H1 (cell line): ENCODE data around the gene TP53BP2. TPM values are rescaled to one million over a fixed set of nuclear protein-coding genes. Genes with fewer than 3 reads are reported as not detected.

ENCODE experiments used
- CTCF ChIA-PET: fragments of 300-600 bp; sonication (Branson Sonifier 250); formaldehyde crosslinking; loops from one replicate; lab custom pipeline; 2021; ENCODE audit not compliant: partially characterized antibody; lab: Charles Lee
- POLR2A ChIA-PET: fragments of 300-600 bp; sonication (Branson Sonifier 250); formaldehyde crosslinking; loops from one replicate; lab custom pipeline; 2021; ENCODE audit warnings: inconsistent platforms; ENCODE audit not compliant: partially characterized antibody; lab: Charles Lee
- DNase-seq, 2 experiments: peaks; one replicate each; pipeline versions ENCODE4 v3.0.0 to v3.0.0-alpha.2; 2010 to 2022; ENCODE audit warnings: low spot score in 2 of 2, low read depth in 1 of 2, mixed read lengths in 1 of 2
- FAIRE-seq: peaks from 2 replicates; lab custom pipeline; 2011; peaks lifted over from hg19 to GRCh38; lab: Jason Lieb, UNC
- H2AFZ ChIP-seq: 2 replicates; pipeline ENCODE4 v1.8.1; 2012; ENCODE audit warnings: low read length, inconsistent platforms
- H2AK5ac ChIP-seq: 2 replicates; pipeline ENCODE4 v1.6.1; 2013; ENCODE audit warnings: low read depth, low read length
- H2BK120ac ChIP-seq: replicated peaks from 2 replicates; pipeline ENCODE3; 2013; ENCODE audit warnings: low read depth, low read length, inconsistent platforms
- H2BK12ac ChIP-seq: 2 replicates; pipeline ENCODE4 v1.6.1; 2013; ENCODE audit warnings: low read depth, low read length
- H2BK15ac ChIP-seq: 2 replicates; pipeline ENCODE4 v1.6.1; 2013; ENCODE audit warnings: low read length
- H2BK20ac ChIP-seq: 2 replicates; pipeline ENCODE4 v1.6.1; 2013; ENCODE audit warnings: low read length
- H2BK5ac ChIP-seq: 2 replicates; pipeline ENCODE4 v1.6.1; 2013; ENCODE audit warnings: low read depth, low read length
- H3K14ac ChIP-seq: 2 replicates; pipeline ENCODE4 v1.6.1; 2013; ENCODE audit warnings: inconsistent platforms; ENCODE audit not compliant: insufficient read length
- H3K18ac ChIP-seq: 2 replicates; pipeline ENCODE4 v1.6.1; 2013; ENCODE audit warnings: low read length; ENCODE audit errors: extremely low read depth
- H3K23ac ChIP-seq: 2 replicates; pipeline ENCODE4 v1.6.1; 2013; ENCODE audit warnings: inconsistent platforms; ENCODE audit not compliant: insufficient read length
- H3K23me2 ChIP-seq: 2 replicates; pipeline ENCODE4 v1.6.1; 2013; ENCODE audit warnings: low read depth, low read length
- H3K27ac ChIP-seq: 2 replicates; pipeline ENCODE4 v1.6.1; 2011; ENCODE audit warnings: low read depth, low read length, inconsistent platforms
- H3K27me3 ChIP-seq, 4 experiments: replicated peaks in 1 of 4; 1 replicate in 1 of 4; 2 replicates in 3 of 4; pipeline versions ENCODE4 v1.6.1 to v1.8.1; 2011 to 2013; ENCODE audit warnings: low read length in 3 of 4, mild to moderate bottlenecking in 3 of 4, inconsistent platforms in 2 of 4, mixed read lengths in 2 of 4, moderate library complexity in 1 of 4; ENCODE audit not compliant: control insufficient read depth in 3 of 4, insufficient read depth in 3 of 4; ENCODE audit errors: extremely low read depth in 1 of 4
- H3K36me3 ChIP-seq, 4 experiments: 2 replicates each; pipeline versions ENCODE4 v1.6.1 to v1.8.1; 2011 to 2013; ENCODE audit warnings: mild to moderate bottlenecking in 4 of 4, low read length in 3 of 4, moderate library complexity in 2 of 4, control low read depth in 1 of 4, inconsistent platforms in 1 of 4; ENCODE audit not compliant: insufficient read depth in 4 of 4, control insufficient read depth in 2 of 4
- H3K4ac ChIP-seq: replicated peaks from 2 replicates; pipeline ENCODE3; 2013; ENCODE audit warnings: low read length, low read depth, mixed read lengths, inconsistent platforms; ENCODE audit not compliant: insufficient read length
- H3K4me1 ChIP-seq, 4 experiments: replicated peaks in 1 of 4; 1 replicate in 1 of 4; 2 replicates in 3 of 4; pipeline versions ENCODE4 v1.6.1 to v1.8.1; 2011 to 2013; ENCODE audit warnings: low read length in 3 of 4, inconsistent platforms in 2 of 4, mixed read lengths in 1 of 4; ENCODE audit not compliant: insufficient read depth in 4 of 4, control insufficient read depth in 3 of 4
- H3K4me2 ChIP-seq, 2 experiments: 2 replicates each; pipeline versions ENCODE4 v1.6.1 to v1.8.1; 2011 to 2013; ENCODE audit warnings: low read depth in 2 of 2, low read length in 2 of 2, control low read depth in 1 of 2, inconsistent platforms in 1 of 2, mild to moderate bottlenecking in 1 of 2; ENCODE audit not compliant: insufficient read depth in 1 of 2
- H3K4me3 ChIP-seq, 4 experiments: fragments of 200-600, 300-600 bp in 1 of 4; sonication (generic), shearing (Covaris generic), sonication (Bioruptor Twin) in 1 of 4; 2 replicates each; pipeline versions ENCODE4 v1.5.1 to v1.8.1; 2011 to 2016; ENCODE audit warnings: low read length in 4 of 4, low read depth in 3 of 4, control low read depth in 2 of 4, inconsistent platforms in 2 of 4, mild to moderate bottlenecking in 2 of 4, mixed read lengths in 1 of 4, moderate library complexity in 1 of 4; ENCODE audit not compliant: insufficient read depth in 2 of 4; ENCODE audit errors: extremely low read depth in 1 of 4
- H3K56ac ChIP-seq: replicated peaks from 2 replicates; pipeline ENCODE3; 2013; ENCODE audit warnings: low read depth, mild to moderate bottlenecking, mixed read lengths, low read length, inconsistent platforms; ENCODE audit not compliant: insufficient read length
- H3K79me1 ChIP-seq: 2 replicates; pipeline ENCODE4 v1.6.1; 2013; ENCODE audit warnings: low read depth, low read length, control low read depth
- H3K79me2 ChIP-seq, 2 experiments: 2 replicates each; pipeline versions ENCODE4 v1.6.1 to v1.8.1; 2012 to 2013; ENCODE audit warnings: low read length in 2 of 2, mild to moderate bottlenecking in 2 of 2, inconsistent platforms in 1 of 2; ENCODE audit not compliant: insufficient read depth in 2 of 2, control insufficient read depth in 1 of 2
- H3K9ac ChIP-seq, 4 experiments: replicated peaks in 1 of 4; 1 replicate in 1 of 4; 2 replicates in 3 of 4; pipeline versions ENCODE4 v1.6.1 to v1.8.1; 2011 to 2013; ENCODE audit warnings: low read depth in 3 of 4, low read length in 3 of 4, control low read depth in 2 of 4, mild to moderate bottlenecking in 2 of 4, moderate library complexity in 2 of 4, inconsistent platforms in 1 of 4; ENCODE audit errors: extremely low read depth in 1 of 4
- H3K9me3 ChIP-seq, 2 experiments: 2 replicates each; pipeline versions ENCODE4 v1.6.1 to v1.8.1; 2012 to 2013; ENCODE audit warnings: mild to moderate bottlenecking in 2 of 2, moderate library complexity in 2 of 2, control low read depth in 1 of 2, inconsistent platforms in 1 of 2, low read depth in 1 of 2, low read length in 1 of 2, mixed read lengths in 1 of 2; ENCODE audit not compliant: insufficient read depth in 2 of 2
- H4K20me1 ChIP-seq, 2 experiments: replicated peaks in 1 of 2; 2 replicates each; pipeline versions ENCODE3 to v1.8.1; 2011 to 2013; ENCODE audit warnings: inconsistent platforms in 2 of 2, low read length in 2 of 2, mild to moderate bottlenecking in 1 of 2; ENCODE audit not compliant: insufficient read depth in 2 of 2, control insufficient read depth in 1 of 2
- H4K5ac ChIP-seq: 2 replicates; pipeline ENCODE4 v1.6.1; 2013; ENCODE audit warnings: low read length, low read depth, mixed read lengths, inconsistent platforms; ENCODE audit not compliant: insufficient read length
- H4K8ac ChIP-seq: 2 replicates; pipeline ENCODE4 v1.8.0; 2013; ENCODE audit warnings: mild to moderate bottlenecking, moderate library complexity, low read length, inconsistent platforms; ENCODE audit not compliant: insufficient read depth; ENCODE audit errors: extremely low read depth
- H4K91ac ChIP-seq: replicated peaks from 2 replicates; pipeline ENCODE3; 2013; ENCODE audit warnings: low read length, mixed read lengths, inconsistent platforms; ENCODE audit not compliant: insufficient read length
- EP300 ChIP-seq, 2 experiments: IDR thresholded peaks; 1 replicate in 1 of 2; 2 replicates in 1 of 2; pipeline ENCODE4 v1.6.1; 2011 to 2012; ENCODE audit warnings: low read depth in 2 of 2, low read length in 2 of 2, mild to moderate bottlenecking in 2 of 2, borderline replicate concordance in 1 of 2, inconsistent platforms in 1 of 2, moderate library complexity in 1 of 2
- HDAC2 ChIP-seq, 2 experiments: fragments of 300-600 bp in 1 of 2; sonication (generic) in 1 of 2; IDR thresholded peaks; 2 replicates each; pipeline ENCODE4 v1.6.1; 2011 to 2012; ENCODE audit warnings: low read depth in 2 of 2, low read length in 2 of 2, mild to moderate bottlenecking in 2 of 2, moderate library complexity in 2 of 2, borderline replicate concordance in 1 of 2, inconsistent platforms in 1 of 2
- JUN ChIP-seq: IDR thresholded peaks from 2 replicates; pipeline ENCODE4 v1.6.1; 2011; ENCODE audit warnings: low read depth, mild to moderate bottlenecking, improper control_type of control experiment, low read length
- WGBS, 2 experiments: shearing (Covaris generic) in 1 of 2; methylation state at CpG; one replicate each; pipeline versions ENCODE4 v1.1.6 to v1.1.7; 2013 to 2015; ENCODE audit warnings: low lambda C conversion rate in 2 of 2, mixed read lengths in 2 of 2, inconsistent platforms in 1 of 2, low coverage in 1 of 2, missing lambda C conversion rate in 1 of 2; ENCODE audit not compliant: insufficient replicate concordance in 2 of 2, insufficient coverage in 1 of 2, insufficient read length in 1 of 2; ENCODE audit errors: extremely low coverage in 1 of 2, missing lambda C conversion rate in 1 of 2; 5-methylcytosine and 5-hydroxymethylcytosine counted together
- polyA plus RNA-seq, 7 experiments: library from polyadenylated mRNA; depleted of rRNA in 3 of 7; stranded (reverse) in 5 of 7; unstranded in 2 of 7; fragments of >200 nt in 5 of 7; fragments of 200-250 nt in 2 of 7; gene quantifications; 1 replicate in 5 of 7; 2 replicates in 1 of 7; 4 replicates in 1 of 7; pipeline versions ENCODE4 v1.2.1 to v1.2.3, GENCODE V29; 2011 to 2013; ENCODE audit warnings: missing spikeins in 2 of 7, mixed read lengths in 2 of 7
- total RNA-seq: library from RNA; stranded (reverse); fragmentation: NEBNext Ultra II Directional; extraction: Animal tissue kit (Norgen Biotek cat#: 25700); gene quantifications from 2 replicates; pipeline ENCODE4 v1.2.1, GENCODE V29; 2021
- TF ChIP-seq, protein P1 (sequence below): IDR thresholded peaks from 2 replicates; pipeline ENCODE4 v1.6.1; 2012; ENCODE audit warnings: inconsistent platforms

The TP53BP2 gene
- total and polyA plus RNA-seq, 2 of the 8 experiments (the other 6 are each of a cell fraction or from before 2014, with no cell fraction given), result 18.0 to 38.7 TPM

DNA sequence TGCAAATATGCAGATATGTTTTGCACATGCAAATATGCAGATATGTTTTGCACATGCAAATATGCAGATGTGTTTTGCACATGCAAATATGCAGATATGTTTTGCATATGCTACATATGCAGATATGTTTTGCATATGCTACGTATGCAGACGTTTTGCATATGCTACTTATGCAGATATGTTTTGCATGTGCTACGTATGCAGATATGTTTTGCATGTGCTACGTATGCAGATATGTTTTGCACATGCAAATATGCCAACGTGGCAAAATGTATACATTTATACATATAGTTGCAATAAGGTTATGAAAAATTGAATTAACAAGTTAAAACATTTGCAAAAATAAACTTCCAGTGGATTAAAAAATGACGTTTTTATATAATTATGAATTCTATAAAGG is 30.8 kb upstream of the TP53BP2 start:
- no peak overlapping the region for H3K4ac ChIP-seq
- no peak overlapping the region for H3K14ac ChIP-seq
- no peak overlapping the region for H3K9ac ChIP-seq
- no peak overlapping the region for H2AFZ ChIP-seq
- H4K91ac ChIP-seq, result no peak overlapping the region
- no peak overlapping the region for H2BK120ac ChIP-seq
- no peak overlapping the region for H3K27ac ChIP-seq
- H3K79me2 ChIP-seq, result no peaks in the 10 kb centered on the region
- H4K8ac ChIP-seq, result no peak overlapping the region
- H3K27me3 ChIP-seq, result no peaks in the 10 kb centered on the region
- H3K18ac ChIP-seq, result no peak overlapping the region
- H2BK15ac ChIP-seq, result no peak overlapping the region
- H3K79me1 ChIP-seq, result no peaks in the 10 kb centered on the region
- no peak overlapping the region for H2BK12ac ChIP-seq
- no peaks in the 10 kb centered on the region for H4K20me1 ChIP-seq
- WGBS, 2 experiments, result 61% methylated on average over 6 of the region's 6 CpGs; no CpG with 5 or more reads in 1 of the 2 experiments
- no peaks in the 10 kb centered on the region for H3K23me2 ChIP-seq
- no peak overlapping the region for H2AK5ac ChIP-seq
- no peak overlapping the region for H3K4me3 ChIP-seq
- no peak overlapping the region for H2BK5ac ChIP-seq
- no peak for FAIRE-seq
- no peak overlapping the region for H4K5ac ChIP-seq
- H3K23ac ChIP-seq, result no peak overlapping the region
- no peaks in the 10 kb centered on the region for H3K4me1 ChIP-seq
- H3K36me3 ChIP-seq, result no peaks in the 10 kb centered on the region
- CTCF ChIA-PET, result no interaction called here
- DNase-seq, result no peak
- H3K56ac ChIP-seq, result no peak overlapping the region
- H3K9me3 ChIP-seq, result peaks cover 0 to 8% of the 10 kb centered on the region in 2 experiments; a peak in 2 of 4 replicates
- H2BK20ac ChIP-seq, result no peak overlapping the region
- POLR2A ChIA-PET, result no interaction called here
- H3K4me2 ChIP-seq, result no peak overlapping the region
- TF ChIP-seq, protein P1, sequence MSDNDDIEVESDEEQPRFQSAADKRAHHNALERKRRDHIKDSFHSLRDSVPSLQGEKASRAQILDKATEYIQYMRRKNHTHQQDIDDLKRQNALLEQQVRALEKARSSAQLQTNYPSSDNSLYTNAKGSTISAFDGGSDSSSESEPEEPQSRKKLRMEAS, result no peak
- TF ChIP-seq JUN (no peak), HDAC2 (IDR thresholded peaks at IDR 0.05; ENCODE audit: borderline replicate concordance in 1 of 2, low read depth in 2 of 2, low read length in 2 of 2) (no peak), EP300 (IDR thresholded peaks at IDR 0.05; ENCODE audit: borderline replicate concordance in 1 of 2, low read depth in 2 of 2, low read length in 2 of 2) (no peak)
